GF-D8 (cell line): ENCODE data around the gene PROM2.
"Not testable (repeated sequence)": the region's sequence is repeated elsewhere in the genome, so short reads cannot be mapped to it uniquely, and the experiment has no call there.

Experiments
- DNase-seq: peaks from one replicate; lab custom pipeline; 2025; lab: John Stamatoyannopoulos, UW

PROM2 gene

GRCh38 chr2:95274291-95275150 is at the start of gene PROM2:
TSS of gene PROM2 (plus strand) at chr2:95274449. CDS start at chr2:95274586, 137 bp downstream.
- no peak for DNase-seq

DNA sequence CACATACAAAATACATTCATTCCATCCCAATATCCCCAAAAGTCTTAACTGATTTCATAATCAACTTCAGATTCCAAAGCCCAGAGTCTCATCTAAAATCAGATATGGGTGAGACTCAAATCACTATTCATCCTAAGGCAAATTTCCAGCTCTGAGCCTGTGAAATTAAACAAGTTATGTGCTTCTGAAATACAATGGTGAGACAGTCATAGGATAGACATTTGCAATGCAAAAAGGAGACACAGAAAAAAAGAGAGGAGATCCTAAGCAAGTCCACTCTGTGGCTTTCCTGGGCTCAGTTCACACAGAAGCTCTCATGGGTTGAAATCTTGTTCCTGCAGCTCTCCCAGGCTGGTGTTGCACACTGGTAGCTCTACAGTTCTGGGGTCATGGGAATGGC is 48.6 kb upstream of the PROM2 start:
- DNase-seq = no peak

DNA sequence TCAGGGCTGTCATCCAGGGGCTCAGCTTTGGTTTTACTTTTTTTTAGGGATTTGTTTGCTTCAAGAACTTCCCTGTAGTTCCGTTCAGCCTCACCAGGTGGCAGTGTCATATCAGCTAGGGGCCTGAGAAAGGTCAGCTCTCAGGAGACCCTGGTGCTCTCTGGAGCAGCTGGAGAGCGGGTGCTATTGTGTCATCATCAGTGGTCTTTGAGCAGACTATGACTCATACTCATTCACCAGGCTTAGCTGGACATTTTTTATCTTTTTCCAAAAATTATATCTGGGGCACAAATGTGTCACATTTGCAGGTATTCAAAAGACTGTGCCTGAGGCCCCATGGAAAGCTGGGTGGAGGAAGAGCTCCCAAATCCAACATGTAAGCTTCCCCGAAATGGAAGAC is 42.5 kb upstream of the PROM2 start:
- DNase-seq = no peak

DNA sequence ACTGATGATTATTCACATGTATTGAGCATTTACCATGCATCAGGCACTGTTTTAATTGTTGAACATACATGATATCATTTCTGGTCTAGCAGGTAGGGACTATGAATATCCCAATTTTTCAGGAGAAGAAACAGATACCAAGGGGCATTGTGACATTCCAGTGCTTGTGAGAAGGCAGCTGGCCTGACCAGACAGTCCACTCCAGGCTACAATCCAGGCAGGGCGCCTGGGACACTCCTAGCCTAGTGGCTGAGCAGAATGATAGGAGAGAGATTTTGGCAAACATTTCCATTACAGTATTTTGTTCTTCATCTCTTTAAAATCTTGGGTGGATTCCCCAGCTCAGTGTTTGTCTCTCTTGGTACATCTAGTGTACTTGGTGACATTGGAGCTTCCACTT is 42.0 kb upstream of the PROM2 start:
- no peak for DNase-seq

DNA sequence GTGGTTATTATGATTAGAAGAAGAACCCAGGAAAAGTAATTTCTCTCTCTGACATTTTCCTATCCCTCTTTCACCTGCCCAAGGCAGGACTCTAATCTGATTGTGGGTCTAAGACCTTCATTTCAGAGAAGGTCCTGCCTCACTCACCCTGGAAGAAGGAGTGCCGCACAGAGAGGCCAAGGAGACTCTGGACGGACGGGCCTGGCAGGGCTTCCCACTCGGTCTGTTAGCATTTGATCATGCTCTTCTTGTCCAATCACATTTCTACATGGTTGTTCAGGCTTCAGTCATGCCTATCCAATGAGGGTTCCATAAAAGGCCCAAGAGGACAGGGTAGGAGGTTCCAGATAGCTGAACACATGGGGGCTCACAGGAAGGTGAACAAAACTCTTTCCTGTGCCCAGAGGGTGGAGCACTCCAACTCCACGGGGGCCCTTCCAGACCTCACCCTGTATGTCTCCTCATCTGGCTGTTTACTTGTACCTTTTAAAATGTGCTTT is 39.9 kb upstream of the PROM2 start:
- no peak for DNase-seq

DNA sequence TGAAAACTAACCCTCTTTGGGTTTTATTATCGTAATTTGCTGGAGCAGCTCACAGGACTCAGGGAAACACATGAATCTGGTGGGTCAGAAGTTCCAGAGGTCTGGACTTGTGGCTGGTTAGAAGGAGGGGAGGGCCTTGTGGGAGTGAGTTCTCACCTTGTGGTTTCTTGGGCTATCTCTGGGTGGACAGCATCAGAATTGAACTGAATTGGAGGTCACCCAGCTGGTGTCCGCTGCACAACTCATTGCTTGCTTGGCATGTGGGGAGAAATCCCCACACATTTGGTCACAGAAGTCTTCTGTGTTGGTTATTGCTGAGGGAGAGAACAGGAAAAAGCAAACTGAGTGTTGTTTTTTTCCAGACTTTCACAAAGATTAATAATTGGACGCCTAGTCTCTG is 39.4 kb upstream of the PROM2 start:
- DNase-seq = no peak

- DNase-seq = no peak
Measured at GRCh38 chr2:95238131-95238530, 36.1 kb upstream of the PROM2 start.

- no peak for DNase-seq
Measured at GRCh38 chr2:95240091-95240490, 34.2 kb upstream of the PROM2 start.

DNA sequence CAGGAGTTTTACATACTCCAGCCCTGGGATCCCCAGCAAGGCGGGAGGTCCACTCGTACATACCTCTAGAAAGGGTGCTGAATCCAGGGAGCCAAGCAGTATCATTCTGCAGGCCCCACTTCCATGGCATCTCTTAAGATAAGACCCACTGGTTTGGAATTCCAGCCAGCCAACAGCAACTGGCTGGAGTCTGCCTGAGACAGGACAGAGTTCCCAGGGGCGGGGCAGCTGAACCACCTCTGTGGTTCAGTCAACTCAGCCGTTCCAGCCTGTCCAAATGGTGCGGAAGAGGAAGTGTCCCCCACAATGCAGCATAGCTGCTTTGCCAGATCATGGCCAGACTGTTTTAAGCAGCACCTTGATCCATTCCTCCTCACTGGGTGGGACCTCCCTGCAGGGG is 33.7 kb upstream of the PROM2 start:
- no peak for DNase-seq

DNA sequence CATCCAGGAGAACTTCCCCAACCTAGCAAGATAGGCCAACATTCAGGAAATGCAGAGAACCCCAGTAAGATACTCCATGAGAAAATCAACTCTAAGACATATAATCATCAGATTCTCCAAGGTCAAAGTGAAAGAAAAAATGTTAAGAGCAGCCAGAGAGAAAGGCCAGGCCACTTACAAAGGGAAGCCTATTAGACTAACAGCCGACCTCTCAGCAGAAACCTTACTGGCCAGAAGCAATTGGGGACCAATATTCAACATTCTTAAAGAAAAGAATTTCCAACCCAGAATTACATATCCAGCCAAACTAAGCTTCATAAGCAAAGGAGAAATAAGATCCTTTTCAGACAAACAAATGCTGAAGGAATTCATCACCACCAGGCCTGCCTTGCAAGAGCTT is 32.2 kb upstream of the PROM2 start:
- DNase-seq = not testable (repeated sequence)

GRCh38 chr2:95258271-95258670 is 16.0 kb upstream of the PROM2 start:
- DNase-seq = no peak

GRCh38 chr2:95260028-95261023 is 13.9 kb upstream of the PROM2 start:
- DNase-seq = no peak

DNA sequence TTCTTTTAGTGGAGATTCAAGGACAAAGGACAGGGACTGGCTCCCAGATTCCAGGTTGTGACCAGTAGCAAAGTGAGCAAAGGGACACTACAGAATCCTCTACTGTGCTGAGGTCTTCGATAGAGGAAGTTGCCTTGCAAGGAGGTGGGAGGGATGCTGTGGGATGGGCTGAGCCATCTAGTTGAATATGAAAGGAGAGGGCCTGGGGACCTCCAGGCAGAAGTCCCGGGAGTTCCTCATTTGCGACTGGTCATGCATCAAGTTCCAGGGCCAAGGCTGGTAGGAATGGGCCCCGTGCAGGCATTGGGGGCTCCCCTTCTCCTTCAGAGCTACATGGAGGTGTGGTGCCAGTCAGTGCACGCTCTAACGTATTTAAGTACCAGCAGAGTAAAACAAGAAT is 12.6 kb upstream of the PROM2 start:
- DNase-seq = no peak

DNA sequence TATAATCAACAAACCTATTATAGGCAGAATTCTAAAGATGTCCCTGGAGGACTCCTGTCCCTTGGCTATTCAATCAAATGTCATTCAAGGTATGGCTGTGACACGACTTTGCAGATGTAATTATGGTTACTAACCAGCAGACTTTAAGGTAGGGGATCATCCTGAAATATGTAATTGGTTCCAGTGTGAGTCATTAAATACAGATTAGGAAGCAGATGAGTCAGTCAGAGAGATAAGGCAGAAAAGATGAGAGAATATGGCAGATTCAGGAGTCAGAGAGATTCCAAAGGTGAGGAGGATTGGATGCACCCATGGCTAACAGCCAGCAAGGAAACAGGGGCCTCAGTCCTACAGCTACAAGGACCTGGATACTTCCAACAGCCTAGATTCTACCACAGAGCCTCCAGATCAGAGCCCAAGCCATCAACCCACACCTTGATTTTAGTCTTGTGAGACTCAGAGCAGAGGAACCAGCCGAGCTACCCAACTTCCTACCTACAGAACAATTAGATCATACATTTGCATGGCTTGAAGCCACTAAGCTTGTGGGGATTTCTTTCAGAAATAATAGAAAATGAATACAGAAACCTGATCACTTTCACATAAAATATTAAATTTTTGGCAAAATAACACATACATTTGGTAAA is 11.2 kb upstream of the PROM2 start:
- DNase-seq = no peak

DNA sequence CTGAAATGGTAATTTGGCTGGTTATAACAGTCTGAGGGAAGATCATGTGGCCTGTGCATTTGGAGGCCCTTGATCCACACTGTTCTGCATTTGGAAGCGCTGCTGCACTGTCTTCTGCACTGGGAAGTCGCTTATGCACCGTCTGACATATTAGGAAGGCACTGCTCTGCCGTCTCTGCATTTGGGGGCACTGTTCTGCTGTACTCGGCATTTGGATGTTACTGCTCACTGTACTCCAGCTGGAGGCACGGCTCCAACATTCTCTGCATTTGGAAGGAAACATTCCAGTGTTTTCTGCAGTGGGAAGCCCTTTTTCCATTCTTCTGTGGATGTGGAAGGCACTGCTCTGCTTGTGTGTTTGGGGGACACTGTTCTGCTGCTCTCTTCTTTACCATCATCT is 9.6 kb upstream of the PROM2 start:
- DNase-seq = no peak

GRCh38 chr2:95265182-95265581 is 9.1 kb upstream of the PROM2 start:
- DNase-seq = no peak

DNA sequence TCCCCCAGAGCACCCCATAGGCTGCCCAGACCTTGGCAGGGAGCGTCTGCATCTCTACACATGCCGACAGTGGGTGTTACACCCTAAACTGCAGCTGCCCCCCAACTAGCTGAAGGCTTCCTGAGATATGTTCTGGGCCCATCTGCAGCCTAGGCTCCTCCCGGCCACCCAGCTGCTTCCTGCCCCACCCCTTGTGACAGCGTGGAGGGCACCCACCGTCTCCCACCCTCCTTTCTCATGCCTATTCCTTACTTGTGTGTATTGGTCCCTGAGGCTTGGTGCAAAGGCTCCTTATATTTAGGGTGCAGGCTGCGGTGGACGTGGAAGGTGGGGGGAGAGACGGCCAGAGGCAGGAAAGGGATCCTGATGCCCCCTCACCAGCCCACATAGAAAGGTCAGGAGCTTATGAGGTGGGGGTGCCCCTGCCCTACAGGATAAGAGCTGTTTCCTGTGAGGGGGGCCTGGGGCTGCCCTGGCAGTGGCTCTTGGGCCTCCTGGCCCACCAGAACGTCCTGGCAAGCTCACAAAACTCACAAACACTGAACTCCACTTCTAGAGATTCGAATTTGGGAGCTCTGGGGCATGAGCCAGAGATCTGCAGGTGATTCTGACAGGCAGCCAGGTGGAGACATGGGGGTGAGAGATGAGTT is 7.3 kb upstream of the PROM2 start:
- no peak for DNase-seq

- DNase-seq = no peak
Measured at GRCh38 chr2:95267458-95268210, 6.6 kb upstream of the PROM2 start.

- DNase-seq = no peak
Measured at GRCh38 chr2:95268211-95269035, 5.8 kb upstream of the PROM2 start.
